GM12878 (cell line): ENCODE results near the gene HASPIN.

Experiments used
- ATF7 ChIP-seq: fragments of 450-650 bp; IDR thresholded peaks from 2 replicates; pipeline ENCODE4 v1.6.1; 2016; ENCODE audit warnings: low read depth, mild to moderate bottlenecking
- E2F4 ChIP-seq: IDR thresholded peaks from 2 replicates; pipeline ENCODE4 v1.6.1; 2012; ENCODE audit warnings: low read depth, low read length, improper control_type of control experiment
- EP300 ChIP-seq, 2 experiments: fragments of 150-350 bp in 1 of 2; IDR thresholded peaks; 2 replicates each; pipeline ENCODE4 v1.6.1; 2011 to 2012; ENCODE audit warnings: low read depth in 2 of 2, low read length in 2 of 2, borderline replicate concordance in 1 of 2, improper control_type of control experiment in 1 of 2, inconsistent platforms in 1 of 2; ENCODE audit not compliant: control insufficient read depth in 1 of 2
- EZH2 ChIP-seq: IDR thresholded peaks from 2 replicates; pipeline ENCODE4 v1.6.1; 2012; ENCODE audit warnings: low read depth, mild to moderate bottlenecking, control low read depth, inconsistent platforms, low read length, borderline replicate concordance; ENCODE audit not compliant: control insufficient read depth
- FOS ChIP-seq: IDR thresholded peaks from 3 replicates; pipeline ENCODE4 v1.6.1; 2011; ENCODE audit warnings: borderline replicate concordance; ENCODE audit not compliant: insufficient read length; ENCODE audit errors: extremely low read depth
- POLR2A ChIP-seq: IDR thresholded peaks from 2 replicates; pipeline ENCODE4 v1.6.1; 2011; ENCODE audit warnings: low read depth, mild to moderate bottlenecking, low read length
- RELB ChIP-seq: fragments of 450-650 bp; IDR thresholded peaks from 2 replicates; pipeline ENCODE4 v1.6.1; 2017; ENCODE audit warnings: low read depth, mild to moderate bottlenecking, moderate library complexity
- SRF ChIP-seq, 2 experiments: IDR thresholded peaks; 2 replicates each; pipeline ENCODE4 v1.6.1; 2011; ENCODE audit warnings: low read depth in 2 of 2, low read length in 2 of 2, mild to moderate bottlenecking in 1 of 2, moderate library complexity in 1 of 2
- ZNF207 ChIP-seq: fragments of 450-650 bp; IDR thresholded peaks from 2 replicates; pipeline ENCODE4 v1.6.1; 2014; ENCODE audit warnings: antibody characterized with exemption, mild to moderate bottlenecking, borderline replicate concordance
- TF ChIP-seq, protein P1 (sequence below), 3 experiments: IDR thresholded peaks in 2 of 3; conservative IDR thresholded peaks in 1 of 3; 2 replicates each; pipeline ENCODE4 v1.5.1; 2011; ENCODE audit warnings: low read depth in 3 of 3, low read length in 3 of 3, mild to moderate bottlenecking in 3 of 3, control low read depth in 2 of 3, moderate library complexity in 2 of 3, inconsistent platforms in 1 of 3, mixed read lengths in 1 of 3; ENCODE audit not compliant: control insufficient read depth in 2 of 3, insufficient read depth in 1 of 3; ENCODE audit errors: extremely low read depth in 1 of 3

DNA sequence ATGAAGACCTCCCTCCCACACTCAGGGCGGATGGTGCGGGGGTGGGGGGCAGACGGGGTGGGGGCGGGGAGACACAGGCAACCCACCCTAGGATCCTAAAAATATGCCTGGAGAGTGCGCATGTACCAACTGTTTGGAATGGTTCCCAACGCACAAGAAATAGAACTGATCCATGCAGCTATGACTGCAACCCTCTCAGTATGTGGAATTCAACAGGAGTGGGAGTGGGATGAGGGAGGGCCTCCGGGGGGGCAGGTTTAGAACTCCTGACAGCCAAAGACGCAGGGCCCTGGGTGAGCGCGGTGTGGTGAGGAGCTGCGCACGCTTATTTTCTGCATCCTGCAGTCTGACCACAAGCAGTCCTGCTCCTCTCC, 26.6 kb upstream of the HASPIN start:
- no peak for TF ChIP-seq RELB
- TF ChIP-seq, protein P1, sequence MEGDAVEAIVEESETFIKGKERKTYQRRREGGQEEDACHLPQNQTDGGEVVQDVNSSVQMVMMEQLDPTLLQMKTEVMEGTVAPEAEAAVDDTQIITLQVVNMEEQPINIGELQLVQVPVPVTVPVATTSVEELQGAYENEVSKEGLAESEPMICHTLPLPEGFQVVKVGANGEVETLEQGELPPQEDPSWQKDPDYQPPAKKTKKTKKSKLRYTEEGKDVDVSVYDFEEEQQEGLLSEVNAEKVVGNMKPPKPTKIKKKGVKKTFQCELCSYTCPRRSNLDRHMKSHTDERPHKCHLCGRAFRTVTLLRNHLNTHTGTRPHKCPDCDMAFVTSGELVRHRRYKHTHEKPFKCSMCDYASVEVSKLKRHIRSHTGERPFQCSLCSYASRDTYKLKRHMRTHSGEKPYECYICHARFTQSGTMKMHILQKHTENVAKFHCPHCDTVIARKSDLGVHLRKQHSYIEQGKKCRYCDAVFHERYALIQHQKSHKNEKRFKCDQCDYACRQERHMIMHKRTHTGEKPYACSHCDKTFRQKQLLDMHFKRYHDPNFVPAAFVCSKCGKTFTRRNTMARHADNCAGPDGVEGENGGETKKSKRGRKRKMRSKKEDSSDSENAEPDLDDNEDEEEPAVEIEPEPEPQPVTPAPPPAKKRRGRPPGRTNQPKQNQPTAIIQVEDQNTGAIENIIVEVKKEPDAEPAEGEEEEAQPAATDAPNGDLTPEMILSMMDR (IDR thresholded peaks at IDR 0.05 in 2 of 3, conservative IDR thresholded peaks at IDR 0.05 in 1 of 3; ENCODE audit: control insufficient read depth in 2 of 3, extremely low read depth in 1 of 3, insufficient read depth in 1 of 3, low read depth in 3 of 3, low read length in 3 of 3) = no peak
- no peak for TF ChIP-seq FOS
- no peak for TF ChIP-seq EZH2
- no peak for TF ChIP-seq ZNF207
- TF ChIP-seq SRF (IDR thresholded peaks at IDR 0.05; ENCODE audit: low read depth in 2 of 2, low read length in 2 of 2) = no peak
- TF ChIP-seq POLR2A = no peak
- no peak for TF ChIP-seq EP300 (IDR thresholded peaks at IDR 0.05; ENCODE audit: borderline replicate concordance in 1 of 2, control insufficient read depth in 1 of 2, low read depth in 2 of 2, low read length in 2 of 2)
- no peak for TF ChIP-seq E2F4
- no peak for TF ChIP-seq ATF7
